Measurements from ENCODE around the gene STAC2.

The STAC2 gene

GRCh38 chr17:39238311-39238972, 12.7 kb upstream of the STAC2 start:
- Histone ChIP-seq H3K9ac (ENCODE audit: insufficient read length, low read depth) (no peak overlapping the region), H3K4me1 (ENCODE audit: insufficient read depth, insufficient read length) (peaks cover 18% of the 10 kb centered on the region)
- DNase-seq (ENCODE audit: low read depth, low spot score) = no peak

GRCh38 chr17:39237586-39237985, 11.8 kb upstream of the STAC2 start:
- Histone ChIP-seq H3K4me1 (ENCODE audit: insufficient read depth, insufficient read length) (peaks cover 18% of the 10 kb centered on the region), H3K36me3 (ENCODE audit: insufficient read depth, insufficient read length, low read length) (no peaks in the 10 kb centered on the region), H3K9ac (ENCODE audit: insufficient read length, low read depth) (no peak overlapping the region), H3K27me3 (ENCODE audit: insufficient read depth, insufficient read length) (peaks cover 25% of the 10 kb centered on the region), H3K4me3 (ENCODE audit: insufficient read length, low read depth) (no peak overlapping the region), H3K9me3 (ENCODE audit: insufficient read depth, low read length) (no peaks in the 10 kb centered on the region)
- DNase-seq (ENCODE audit: low read depth, low spot score) = no peak
- TF ChIP-seq SUZ12 (IDR thresholded peaks at IDR 0.05; ENCODE audit: extremely low read depth, insufficient read depth, insufficient read length) (no peak), YY1 (IDR thresholded peaks at IDR 0.05; ENCODE audit: insufficient read depth, insufficient read length) (no peak), ZNF274 (IDR thresholded peaks at IDR 0.05; ENCODE audit: low read depth, low read length) (no peak)

More at GRCh38 chr17:39238311-39238972, 12.7 kb upstream of the STAC2 start:
- TF ChIP-seq YY1 (IDR thresholded peaks at IDR 0.05; ENCODE audit: insufficient read depth, insufficient read length) (no peak), SUZ12 (IDR thresholded peaks at IDR 0.05; ENCODE audit: extremely low read depth, insufficient read depth, insufficient read length) (no peak), ZNF274 (IDR thresholded peaks at IDR 0.05; ENCODE audit: low read depth, low read length) (no peak)
- H3K9me3 ChIP-seq (ENCODE audit: insufficient read depth, low read length) = no peaks in the 10 kb centered on the region
- H3K4me3 ChIP-seq (ENCODE audit: insufficient read length, low read depth) = no peak overlapping the region
- H3K36me3 ChIP-seq (ENCODE audit: insufficient read depth, insufficient read length, low read length) = no peaks in the 10 kb centered on the region
- H3K27me3 ChIP-seq (ENCODE audit: insufficient read depth, insufficient read length) = peaks cover 25% of the 10 kb centered on the region

GRCh38 chr17:39236981-39237441, 11.3 kb upstream of the STAC2 start:
- Histone ChIP-seq H3K4me3 (ENCODE audit: insufficient read length, low read depth) (no peak overlapping the region), H3K36me3 (ENCODE audit: insufficient read depth, insufficient read length, low read length) (no peaks in the 10 kb centered on the region), H3K27me3 (ENCODE audit: insufficient read depth, insufficient read length) (peaks cover 25% of the 10 kb centered on the region), H3K4me1 (ENCODE audit: insufficient read depth, insufficient read length) (peaks cover 18% of the 10 kb centered on the region), H3K9ac (ENCODE audit: insufficient read length, low read depth) (no peak overlapping the region), H3K9me3 (ENCODE audit: insufficient read depth, low read length) (no peaks in the 10 kb centered on the region)
- no peak for DNase-seq (ENCODE audit: low read depth, low spot score)
- TF ChIP-seq YY1 (IDR thresholded peaks at IDR 0.05; ENCODE audit: insufficient read depth, insufficient read length) = no peak
- TF ChIP-seq ZNF274 (IDR thresholded peaks at IDR 0.05; ENCODE audit: low read depth, low read length) = no peak
- TF ChIP-seq SUZ12 (IDR thresholded peaks at IDR 0.05; ENCODE audit: extremely low read depth, insufficient read depth, insufficient read length) = no peak

GRCh38 chr17:39236450-39236927, 10.7 kb upstream of the STAC2 start:
- Histone ChIP-seq H3K27me3 (ENCODE audit: insufficient read depth, insufficient read length) (peaks cover 25% of the 10 kb centered on the region), H3K4me3 (ENCODE audit: insufficient read length, low read depth) (no peak overlapping the region), H3K4me1 (ENCODE audit: insufficient read depth, insufficient read length) (peaks cover 18% of the 10 kb centered on the region), H3K36me3 (ENCODE audit: insufficient read depth, insufficient read length, low read length) (no peaks in the 10 kb centered on the region), H3K9ac (ENCODE audit: insufficient read length, low read depth) (no peak overlapping the region), H3K9me3 (ENCODE audit: insufficient read depth, low read length) (no peaks in the 10 kb centered on the region)
- TF ChIP-seq ZNF274 (IDR thresholded peaks at IDR 0.05; ENCODE audit: low read depth, low read length) = no peak
- TF ChIP-seq SUZ12 (IDR thresholded peaks at IDR 0.05; ENCODE audit: extremely low read depth, insufficient read depth, insufficient read length) = no peak
- no peak for TF ChIP-seq YY1 (IDR thresholded peaks at IDR 0.05; ENCODE audit: insufficient read depth, insufficient read length)
- no peak for DNase-seq (ENCODE audit: low read depth, low spot score)

- no peaks in the 10 kb centered on the region for H3K36me3 ChIP-seq (ENCODE audit: insufficient read depth, insufficient read length, low read length)
- peaks cover 25% of the 10 kb centered on the region for H3K27me3 ChIP-seq (ENCODE audit: insufficient read depth, insufficient read length)
- no peak overlapping the region for H3K9ac ChIP-seq (ENCODE audit: insufficient read length, low read depth)
- no peak overlapping the region for H3K4me3 ChIP-seq (ENCODE audit: insufficient read length, low read depth)
- DNase-seq (ENCODE audit: low read depth, low spot score) = peak; percentile 70
- H3K4me1 ChIP-seq (ENCODE audit: insufficient read depth, insufficient read length) = peaks cover 23% of the 10 kb centered on the region
- TF ChIP-seq YY1 (IDR thresholded peaks at IDR 0.05; ENCODE audit: insufficient read depth, insufficient read length) = no peak
- TF ChIP-seq ZNF274 (IDR thresholded peaks at IDR 0.05; ENCODE audit: low read depth, low read length) = no peak
- TF ChIP-seq SUZ12 (IDR thresholded peaks at IDR 0.05; ENCODE audit: extremely low read depth, insufficient read depth, insufficient read length) = no peak
- H3K9me3 ChIP-seq (ENCODE audit: insufficient read depth, low read length) = no peaks in the 10 kb centered on the region
Measured at GRCh38 chr17:39235555-39236449, 10.1 kb upstream of the STAC2 start.

- no peak for DNase-seq (ENCODE audit: low read depth, low spot score)
- Histone ChIP-seq H3K4me1 (ENCODE audit: insufficient read depth, insufficient read length) (peaks cover 18% of the 10 kb centered on the region), H3K9me3 (ENCODE audit: insufficient read depth, low read length) (no peaks in the 10 kb centered on the region), H3K27me3 (ENCODE audit: insufficient read depth, insufficient read length) (no peaks in the 10 kb centered on the region), H3K9ac (ENCODE audit: insufficient read length, low read depth) (peak overlapping the region; percentile 14), H3K36me3 (ENCODE audit: insufficient read depth, insufficient read length, low read length) (no peaks in the 10 kb centered on the region), H3K4me3 (ENCODE audit: insufficient read length, low read depth) (no peak overlapping the region)
- TF ChIP-seq SUZ12 (IDR thresholded peaks at IDR 0.05; ENCODE audit: extremely low read depth, insufficient read depth, insufficient read length) (no peak), YY1 (IDR thresholded peaks at IDR 0.05; ENCODE audit: insufficient read depth, insufficient read length) (no peak), ZNF274 (IDR thresholded peaks at IDR 0.05; ENCODE audit: low read depth, low read length) (no peak)
Measured at GRCh38 chr17:39231591-39232551, 6.1 kb upstream of the STAC2 start.

All from NT2/D1 (cell line).